Measurements from ENCODE around the gene KLHDC10.
"Not testable (repeated sequence)": the region's sequence is repeated elsewhere in the genome, so short reads cannot be mapped to it uniquely, and the experiment has no call there.

- TF ChIP-seq CTCF, POLR2AphosphoS5, POLR2A (IDR thresholded peaks at IDR 0.05): not testable (repeated sequence)
These were observed 5.8 kb upstream of the KLHDC10 start for GRCh38 chr7:130064580-130064926.

All from prostate gland (tissue), 2 donors.